Vagina (tissue), 2 donors: ENCODE data around the gene CPZ. TPM values are rescaled to one million over a fixed set of nuclear protein-coding genes. Genes with fewer than 3 reads are reported as not detected.
"Not testable (repeated sequence)": the region's sequence is repeated elsewhere in the genome, so short reads cannot be mapped to it uniquely, and the experiment has no call there.

Experiments used
- DNase-seq, 2 donors: peaks; one replicate each; pipeline ENCODE4 v3.0.0-alpha.2; 2017; ENCODE audit errors: extremely low spot score in 2 of 2
- H3K27ac ChIP-seq: fragments of 200-600 bp; sonication (generic); one replicate; pipeline ENCODE4 v1.5.1; 2019
- H3K27me3 ChIP-seq: fragments of 200-600 bp; sonication (generic); one replicate; pipeline ENCODE4 v1.5.1; 2019
- H3K36me3 ChIP-seq, 2 donors: fragments of 200-600 bp; sonication (generic); one replicate each; pipeline ENCODE4 v1.5.1; 2017 to 2019
- H3K4me1 ChIP-seq: fragments of 200-600 bp; sonication (generic); one replicate; pipeline ENCODE4 v1.5.1; 2019
- H3K4me3 ChIP-seq, 2 donors: fragments of 200-600 bp; sonication (generic); 1 replicate in 1 of 2; 2 replicates in 1 of 2; pipeline ENCODE4 v1.5.1; 2016 to 2019
- H3K9me3 ChIP-seq: fragments of 200-600 bp; sonication (generic); one replicate; pipeline ENCODE4 v1.5.1; 2019
- CTCF ChIP-seq, 3 experiments: fragments of 450-650 bp in 2 of 3; fragments of 200-600 bp in 1 of 3; sonication (generic) in 1 of 3; IDR thresholded peaks; one replicate each; pipeline ENCODE4 v1.5.1; 2017 to 2019; ENCODE audit warnings: antibody characterized with exemption in 3 of 3, mild to moderate bottlenecking in 2 of 3, moderate library complexity in 2 of 3
- POLR2A ChIP-seq, 2 donors: fragments of 450-650 bp; IDR thresholded peaks; one replicate each; pipeline ENCODE4 v1.6.1; 2017; ENCODE audit warnings: antibody characterized with exemption in 2 of 2, mild to moderate bottlenecking in 2 of 2, moderate library complexity in 2 of 2
- POLR2AphosphoS5 ChIP-seq, 2 donors: sonication (generic); formaldehyde crosslinking; IDR thresholded peaks; one replicate each; pipeline ENCODE4 v1.9.0; 2017; ENCODE audit warnings: antibody characterized with exemption in 2 of 2, mild to moderate bottlenecking in 2 of 2, low read depth in 1 of 2; ENCODE audit not compliant: insufficient read depth in 1 of 2
- intact Hi-C: fragments of 100-400 bp; cut with DNase I; formaldehyde crosslinking; loops from one replicate; pipeline ENCODE4 v1.15.1; 2023
- total RNA-seq: library from RNA; depleted of rRNA; stranded (reverse); fragments of >200 nt; gene quantifications from one replicate; pipeline ENCODE4 v1.2.3, GENCODE V29; 2016

Gene CPZ
- total RNA-seq, 1 donor from 2014 or later, result 26.3 TPM

GRCh38 chr4:8618421-8618820 lies 25.9 kb downstream of the CPZ start:
- no peak for DNase-seq
- TF ChIP-seq CTCF (IDR thresholded peaks at IDR 0.05) (no peak), POLR2AphosphoS5 (IDR thresholded peaks at IDR 0.05; ENCODE audit: insufficient read depth in 1 of 2, low read depth in 1 of 2) (no peak), POLR2A (IDR thresholded peaks at IDR 0.05) (no peak)
- intact Hi-C loops, result no loop called here
- Histone ChIP-seq H3K4me3 (no peak overlapping the region), H3K36me3 (no peaks in the 10 kb centered on the region), H3K9me3 (no peaks in the 10 kb centered on the region), H3K4me1 (no peaks in the 10 kb centered on the region), H3K27me3 (no peaks in the 10 kb centered on the region), H3K27ac (no peak overlapping the region)

- Histone ChIP-seq H3K9me3 (no peaks in the 10 kb centered on the region), H3K27me3 (no peaks in the 10 kb centered on the region), H3K36me3 (no peaks in the 10 kb centered on the region), H3K4me3 (no peak overlapping the region), H3K4me1 (no peaks in the 10 kb centered on the region), H3K27ac (no peak overlapping the region)
- TF ChIP-seq CTCF (IDR thresholded peaks at IDR 0.05) (no peak), POLR2A (IDR thresholded peaks at IDR 0.05) (no peak), POLR2AphosphoS5 (IDR thresholded peaks at IDR 0.05; ENCODE audit: insufficient read depth in 1 of 2, low read depth in 1 of 2) (no peak)
- intact Hi-C loops, result no loop called here
- DNase-seq, result no peak
Measured at GRCh38 chr4:8618961-8619720, 26.6 kb downstream of the CPZ start.

GRCh38 chr4:8621135-8621534 lies 28.6 kb downstream of the CPZ start:
- DNase-seq, H3K4me1 ChIP-seq, H3K36me3 ChIP-seq, H3K27ac ChIP-seq, intact Hi-C loops, H3K27me3 ChIP-seq, H3K4me3 ChIP-seq, H3K9me3 ChIP-seq: not testable (repeated sequence)

GRCh38 chr4:8624601-8625272 lies 32.2 kb downstream of the CPZ start:
- H3K9me3 ChIP-seq, H3K36me3 ChIP-seq, intact Hi-C loops, H3K27me3 ChIP-seq, H3K4me1 ChIP-seq, H3K4me3 ChIP-seq, DNase-seq, H3K27ac ChIP-seq: not testable (repeated sequence)

GRCh38 chr4:8630240-8630905 lies 37.8 kb downstream of the CPZ start:
- H3K4me3 ChIP-seq, H3K36me3 ChIP-seq, H3K9me3 ChIP-seq, H3K4me1 ChIP-seq, H3K27ac ChIP-seq, H3K27me3 ChIP-seq, intact Hi-C loops, DNase-seq: not testable (repeated sequence)

GRCh38 chr4:8631896-8632295 lies 39.3 kb downstream of the CPZ start:
- intact Hi-C loops, H3K27me3 ChIP-seq, DNase-seq, H3K27ac ChIP-seq, H3K36me3 ChIP-seq, H3K9me3 ChIP-seq, H3K4me1 ChIP-seq, H3K4me3 ChIP-seq: not testable (repeated sequence)

GRCh38 chr4:8634773-8635172 lies 42.2 kb downstream of the CPZ start:
- H3K27me3 ChIP-seq, intact Hi-C loops, H3K4me3 ChIP-seq, H3K27ac ChIP-seq, H3K4me1 ChIP-seq, H3K9me3 ChIP-seq, DNase-seq, H3K36me3 ChIP-seq: not testable (repeated sequence)

- DNase-seq, H3K36me3 ChIP-seq, H3K27ac ChIP-seq, H3K27me3 ChIP-seq, H3K4me3 ChIP-seq, intact Hi-C loops, H3K9me3 ChIP-seq, H3K4me1 ChIP-seq: not testable (repeated sequence)
Measured at GRCh38 chr4:8635897-8636554, 43.5 kb downstream of the CPZ start.
